Natural killer cell treated with Interleukin-12 subunit alpha and Interleukin-12 subunit beta and Interleukin-15 and Interleukin-18, amount 100 ng/mL, for 72 hours (primary cell): ENCODE data around the gene PARN. TPM values are rescaled to one million over a fixed set of nuclear protein-coding genes. Genes with fewer than 3 reads are reported as not detected.

ENCODE experiments used
- ATAC-seq, 2 donors: fragments of 150-1000 bp; cut with Tn5 transposase in 1 of 2; sonication (Bioruptor Pico), chemical (Tn5 transposase) in 1 of 2; 2 replicates each; pipeline ENCODE4 v1.10.0; 2021
- DNase-seq: peaks from one replicate; pipeline ENCODE4 v3.0.0; 2022; ENCODE audit warnings: low spot score
- H3K27ac Mint-ChIP-seq, 2 donors: 1 replicate in 1 of 2; 2 replicates in 1 of 2; pipeline ENCODE4 v1.8.0; 2022; ENCODE audit warnings: mixed read lengths in 2 of 2, mild to moderate bottlenecking in 1 of 2, moderate library complexity in 1 of 2
- H3K27me3 Mint-ChIP-seq, 2 donors: 1 replicate in 1 of 2; 2 replicates in 1 of 2; pipeline ENCODE4 v1.8.0; 2022; ENCODE audit warnings: mixed read lengths in 2 of 2
- H3K36me3 Mint-ChIP-seq: one replicate; pipeline ENCODE4 v1.8.0; 2022; ENCODE audit warnings: mixed read lengths
- H3K4me1 Mint-ChIP-seq, 2 donors: 1 replicate in 1 of 2; 2 replicates in 1 of 2; pipeline ENCODE4 v1.8.0; 2022; ENCODE audit warnings: low read depth in 2 of 2, mixed read lengths in 2 of 2, mild to moderate bottlenecking in 1 of 2
- H3K4me3 Mint-ChIP-seq: one replicate; pipeline ENCODE4 v1.8.0; 2022; ENCODE audit warnings: mixed read lengths
- H3K9me3 Mint-ChIP-seq: 2 replicates; pipeline ENCODE4 v1.8.0; 2022; ENCODE audit warnings: mixed read lengths
- total RNA-seq, 2 donors: library from RNA; stranded (reverse); gene quantifications; one replicate each; pipeline ENCODE4 v1.2.3, GENCODE V29; 2022

Gene PARN
- total RNA-seq, 2 donors from 2014 or later = 25.4 to 50.4 TPM

DNA sequence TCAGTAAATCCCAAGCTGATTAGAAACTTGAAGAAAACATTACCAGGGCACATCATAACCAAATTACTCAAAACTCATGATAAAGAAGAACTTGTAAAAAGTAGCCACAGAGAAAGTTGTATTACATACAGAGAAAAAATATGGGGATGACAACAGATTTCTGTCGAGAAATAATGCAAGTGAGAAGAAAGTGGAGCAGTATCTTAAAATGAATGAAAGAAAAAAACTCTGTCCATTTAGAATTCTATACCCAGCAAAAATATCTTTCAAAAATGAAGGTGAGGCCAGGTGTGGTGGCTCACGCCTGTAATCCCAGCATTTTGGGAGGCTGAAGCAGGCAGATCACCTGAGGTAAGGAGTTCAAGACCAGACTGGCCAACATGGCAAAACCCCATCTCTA lies 165.9 kb downstream of the PARN start:
- Mint-ChIP-seq H3K36me3 (peaks cover 10% of the 10 kb centered on the region), H3K9me3 (no peaks in the 10 kb centered on the region), H3K27me3 (no peaks in the 10 kb centered on the region), H3K27ac (no peak overlapping the region), H3K4me3 (no peak overlapping the region), H3K4me1 (peaks cover 4 to 9% of the 10 kb centered on the region in 2 donors)
- no peak for DNase-seq
- ATAC-seq = no peak

DNA sequence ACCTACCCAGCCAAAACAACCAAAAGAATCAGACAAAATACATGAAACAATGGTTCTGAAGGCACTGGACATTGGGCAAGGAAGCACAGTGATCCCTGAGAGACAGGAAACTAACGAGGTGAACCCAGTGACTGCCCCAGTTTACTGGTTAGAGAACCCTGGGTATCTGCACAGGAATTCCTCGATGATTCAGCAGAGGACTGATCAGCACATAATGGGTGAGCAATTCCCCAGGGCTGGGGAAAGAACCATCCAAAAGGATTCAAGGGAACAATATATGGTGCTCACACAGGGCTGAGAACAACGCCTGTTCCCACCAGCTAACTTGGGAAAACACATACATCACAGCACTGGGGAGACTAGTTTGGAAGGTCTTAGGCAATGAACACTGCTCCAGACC lies 167.2 kb downstream of the PARN start:
- peaks cover 10% of the 10 kb centered on the region for H3K36me3 Mint-ChIP-seq

DNA sequence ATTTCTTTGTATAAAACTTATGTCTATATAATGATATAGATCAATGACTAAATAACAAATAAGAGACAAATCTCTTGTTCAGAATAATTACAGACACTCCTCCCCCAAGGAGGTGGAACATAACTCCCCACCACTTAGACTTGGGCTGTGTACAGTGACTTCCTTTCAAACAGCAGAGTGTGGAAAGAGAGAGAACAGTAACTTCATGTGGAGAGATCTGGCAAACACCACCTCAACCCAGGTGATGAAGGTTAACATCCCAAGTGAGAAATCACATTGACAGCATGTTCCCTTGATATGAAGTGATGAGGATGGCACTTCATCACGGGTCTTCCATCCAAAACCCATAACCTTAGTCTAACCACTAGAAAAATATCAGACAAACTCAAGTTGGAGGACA lies 169.3 kb downstream of the PARN start:
- Mint-ChIP-seq H3K4me3 (no peak overlapping the region), H3K36me3 (peaks cover 10% of the 10 kb centered on the region), H3K27me3 (no peaks in the 10 kb centered on the region), H3K27ac (no peak overlapping the region), H3K4me1 (peaks cover 2 to 9% of the 10 kb centered on the region in 2 donors), H3K9me3 (no peaks in the 10 kb centered on the region)
- DNase-seq (no peak), ATAC-seq (no peak)

More for the DNA sequence above, 167.2 kb downstream of the PARN start:
- ATAC-seq (no peak), DNase-seq (no peak)
- Mint-ChIP-seq H3K9me3 (no peaks in the 10 kb centered on the region), H3K27ac (no peak overlapping the region), H3K27me3 (no peaks in the 10 kb centered on the region), H3K4me1 (peaks cover 2 to 9% of the 10 kb centered on the region in 2 donors), H3K4me3 (no peak overlapping the region)

DNA sequence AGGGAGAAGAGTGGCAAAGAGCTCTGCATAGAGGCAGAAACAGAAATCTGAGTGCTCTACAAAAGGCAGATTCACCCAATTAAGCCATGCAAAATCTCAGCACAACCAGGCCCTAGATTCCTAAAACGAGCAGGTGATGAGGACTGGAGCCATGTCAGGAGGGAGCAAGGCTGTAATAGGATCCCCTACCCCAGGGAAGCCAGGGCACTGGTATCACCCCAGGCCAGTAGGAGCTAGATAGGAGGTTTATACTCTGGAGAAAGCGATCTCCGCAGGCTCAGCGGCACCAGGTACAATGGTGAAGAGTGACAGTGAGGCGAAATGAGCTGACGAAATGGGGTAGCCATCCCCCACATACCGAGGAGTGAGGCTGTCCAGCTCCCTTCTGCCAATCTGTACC lies 171.5 kb downstream of the PARN start:
- no peak for ATAC-seq
- no peak for DNase-seq
- Mint-ChIP-seq H3K36me3 (peaks cover 4% of the 10 kb centered on the region), H3K27ac (no peak overlapping the region), H3K27me3 (no peaks in the 10 kb centered on the region), H3K4me3 (no peak overlapping the region), H3K4me1 (peaks cover 2 to 9% of the 10 kb centered on the region in 2 donors), H3K9me3 (no peaks in the 10 kb centered on the region)

DNA sequence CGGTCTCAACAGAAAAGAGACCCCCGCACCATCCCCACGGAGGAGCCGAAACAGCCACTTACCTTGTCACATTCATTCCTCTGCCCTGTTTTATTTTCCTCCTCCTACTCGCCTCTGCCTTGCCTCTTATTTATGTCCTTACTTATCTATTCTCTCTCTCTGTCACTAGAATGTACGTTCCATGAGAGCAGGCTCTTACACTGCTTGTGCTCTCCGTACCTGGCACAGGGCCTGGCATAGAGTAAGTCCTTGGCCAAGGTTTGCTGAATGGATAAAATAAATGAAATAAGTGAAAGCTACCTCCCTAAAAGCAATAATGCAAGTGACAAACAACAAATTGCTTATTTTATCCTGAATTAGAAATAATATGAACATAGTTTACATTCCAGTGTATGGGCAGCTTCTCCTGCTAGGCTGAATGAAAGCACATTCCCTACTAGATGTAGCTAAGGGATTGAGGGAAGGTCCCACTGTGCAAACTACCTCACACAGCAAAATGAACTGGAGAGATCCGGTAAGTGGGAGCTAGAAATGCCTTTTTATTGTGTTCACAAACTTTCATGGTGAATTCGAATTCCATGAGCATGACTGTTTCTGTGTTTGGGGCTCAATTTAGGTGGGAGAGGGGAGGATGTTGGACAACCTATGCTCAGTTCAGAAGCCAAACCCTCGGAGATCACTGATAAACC lies 173.1 kb downstream of the PARN start:
- H3K36me3 Mint-ChIP-seq = no peaks in the 10 kb centered on the region
- H3K27me3 Mint-ChIP-seq = no peaks in the 10 kb centered on the region
- no peak for ATAC-seq
- no peak overlapping the region for H3K27ac Mint-ChIP-seq
- no peaks in the 10 kb centered on the region for H3K9me3 Mint-ChIP-seq
- DNase-seq = no peak
- no peak overlapping the region for H3K4me3 Mint-ChIP-seq
- peaks cover 1 to 2% of the 10 kb centered on the region in 2 donors for H3K4me1 Mint-ChIP-seq

DNA sequence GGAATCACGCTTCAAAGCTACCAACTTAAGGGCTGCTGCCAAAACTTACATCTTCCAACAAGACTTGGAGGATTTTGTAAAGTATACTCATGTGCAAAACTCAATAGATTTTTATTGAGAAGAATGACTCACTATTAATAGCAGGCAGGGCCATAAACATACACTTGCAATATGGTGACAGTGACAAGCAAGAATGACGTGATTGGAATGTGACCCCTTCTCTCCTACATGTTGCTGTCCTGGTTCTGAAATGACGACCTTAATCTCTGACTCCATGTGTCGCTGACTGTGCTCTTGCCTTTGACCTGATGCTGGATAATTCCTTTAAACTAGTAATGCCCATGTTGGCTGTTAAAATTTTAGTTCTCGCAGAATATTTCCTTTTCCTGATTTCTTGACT lies 174.5 kb downstream of the PARN start:
- H3K4me3 Mint-ChIP-seq = no peak overlapping the region
- no peak overlapping the region for H3K27ac Mint-ChIP-seq
- H3K36me3 Mint-ChIP-seq = no peaks in the 10 kb centered on the region
- no peaks in the 10 kb centered on the region for H3K27me3 Mint-ChIP-seq
- H3K9me3 Mint-ChIP-seq = no peaks in the 10 kb centered on the region
- ATAC-seq = no peak
- no peaks in the 10 kb centered on the region for H3K4me1 Mint-ChIP-seq
- DNase-seq = no peak

DNA sequence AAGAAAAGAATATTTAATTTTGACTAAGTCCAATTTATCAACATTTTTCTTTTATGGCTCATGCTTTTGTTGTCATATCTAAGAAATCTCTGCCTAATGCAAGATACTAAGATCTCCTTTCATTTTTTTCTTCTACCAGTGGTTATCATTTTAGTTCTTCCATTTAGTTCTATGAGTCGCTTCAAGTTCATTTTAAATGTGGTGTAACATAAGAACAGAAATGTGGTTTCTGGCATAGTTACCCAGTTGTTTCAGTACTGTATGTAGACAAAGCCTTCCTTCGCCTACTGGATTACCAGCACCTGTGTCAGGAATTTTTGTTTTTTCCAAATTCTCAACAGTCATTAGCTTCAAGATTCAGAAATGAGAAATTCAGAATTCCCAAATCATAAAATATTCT lies 175.7 kb downstream of the PARN start:
- H3K4me3 Mint-ChIP-seq = no peak overlapping the region
- DNase-seq (no peak), ATAC-seq (no peak)
- H3K27ac Mint-ChIP-seq = no peak overlapping the region
- H3K4me1 Mint-ChIP-seq = peaks cover 0 to 6% of the 10 kb centered on the region in 2 donors
- H3K27me3 Mint-ChIP-seq = no peaks in the 10 kb centered on the region
- H3K9me3 Mint-ChIP-seq = no peaks in the 10 kb centered on the region
- no peaks in the 10 kb centered on the region for H3K36me3 Mint-ChIP-seq

DNA sequence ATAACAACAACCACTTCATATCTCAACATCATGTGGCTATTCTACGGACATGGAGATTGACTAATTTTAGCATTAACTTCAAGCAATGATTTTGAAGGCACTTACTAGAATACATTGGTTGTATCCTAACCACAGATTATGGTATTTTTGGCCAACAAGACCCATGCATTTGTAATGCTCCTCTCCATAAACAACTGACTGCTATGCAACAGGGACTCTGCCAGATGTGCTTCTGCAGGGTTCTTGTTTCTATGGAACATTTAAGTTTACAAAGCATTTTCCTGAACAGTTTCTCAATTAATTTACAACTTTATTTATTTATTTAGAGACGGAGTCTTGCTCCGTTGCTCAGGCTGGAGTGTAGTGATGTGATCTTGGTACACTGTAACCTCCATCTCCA lies 178.0 kb downstream of the PARN start:
- Mint-ChIP-seq H3K4me1 (peaks cover 0 to 6% of the 10 kb centered on the region in 2 donors), H3K27ac (no peak overlapping the region), H3K27me3 (no peaks in the 10 kb centered on the region), H3K36me3 (no peaks in the 10 kb centered on the region), H3K4me3 (no peak overlapping the region), H3K9me3 (no peaks in the 10 kb centered on the region)
- no peak for ATAC-seq
- no peak for DNase-seq

DNA sequence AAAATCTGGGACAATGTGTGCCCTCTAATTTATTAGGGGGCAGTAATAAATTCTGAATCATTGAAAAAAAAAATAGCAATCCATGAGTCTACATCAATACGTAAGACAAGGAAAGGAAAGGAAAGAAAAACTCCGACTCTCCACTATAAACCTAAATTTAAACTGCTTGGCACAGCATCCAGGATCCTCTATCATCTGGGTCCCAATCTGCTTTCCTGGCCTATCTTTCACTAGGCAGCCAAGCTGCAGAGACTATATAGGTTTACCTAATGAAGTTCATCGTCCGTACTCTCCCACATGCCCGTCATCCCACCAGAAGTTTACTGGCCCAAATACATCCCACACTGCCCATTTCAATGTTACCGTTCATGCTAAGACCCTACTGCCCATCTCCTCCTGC lies 179.2 kb downstream of the PARN start:
- no peak overlapping the region for H3K4me3 Mint-ChIP-seq
- H3K27ac Mint-ChIP-seq = no peak overlapping the region
- H3K4me1 Mint-ChIP-seq = peaks cover 0 to 6% of the 10 kb centered on the region in 2 donors
- DNase-seq = no peak
- H3K36me3 Mint-ChIP-seq = no peaks in the 10 kb centered on the region
- H3K9me3 Mint-ChIP-seq = no peaks in the 10 kb centered on the region
- H3K27me3 Mint-ChIP-seq = no peaks in the 10 kb centered on the region
- ATAC-seq = no peak

DNA sequence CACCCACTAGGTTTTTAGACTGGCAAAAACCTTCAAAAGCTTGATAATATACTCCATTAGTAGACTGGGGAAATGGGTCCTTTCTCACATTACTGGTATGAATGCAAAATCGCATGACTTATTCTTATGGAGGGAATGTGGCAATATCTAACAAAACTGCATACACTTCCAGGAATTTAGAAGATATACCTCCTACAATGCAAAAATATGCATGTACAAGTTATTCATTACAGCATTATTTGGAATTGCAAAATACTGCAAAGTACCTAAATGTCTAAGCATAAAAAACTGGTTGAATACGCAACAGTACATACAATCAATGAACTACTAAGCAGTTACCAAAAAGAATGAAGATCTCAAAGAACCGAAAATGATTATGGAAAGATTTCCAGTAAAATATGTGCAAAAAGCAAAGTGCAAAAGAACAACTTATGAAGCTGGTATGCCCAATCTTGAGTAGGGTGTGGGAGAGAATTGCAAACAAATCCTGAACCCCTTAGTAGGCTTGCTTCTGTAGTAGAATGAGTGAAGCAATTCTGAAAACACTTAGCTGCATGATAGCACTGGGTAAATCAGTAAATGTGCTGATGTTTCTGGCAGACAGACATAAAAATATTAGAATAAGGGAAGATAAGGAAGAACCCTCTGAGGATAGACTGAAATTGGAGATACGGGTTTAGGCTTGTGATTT lies 180.1 kb downstream of the PARN start:
- DNase-seq (no peak), ATAC-seq (no peak)
- Mint-ChIP-seq H3K4me1 (peaks cover 0 to 6% of the 10 kb centered on the region in 2 donors), H3K9me3 (no peaks in the 10 kb centered on the region), H3K27me3 (no peaks in the 10 kb centered on the region), H3K4me3 (no peak overlapping the region), H3K36me3 (no peaks in the 10 kb centered on the region), H3K27ac (no peak overlapping the region)

DNA sequence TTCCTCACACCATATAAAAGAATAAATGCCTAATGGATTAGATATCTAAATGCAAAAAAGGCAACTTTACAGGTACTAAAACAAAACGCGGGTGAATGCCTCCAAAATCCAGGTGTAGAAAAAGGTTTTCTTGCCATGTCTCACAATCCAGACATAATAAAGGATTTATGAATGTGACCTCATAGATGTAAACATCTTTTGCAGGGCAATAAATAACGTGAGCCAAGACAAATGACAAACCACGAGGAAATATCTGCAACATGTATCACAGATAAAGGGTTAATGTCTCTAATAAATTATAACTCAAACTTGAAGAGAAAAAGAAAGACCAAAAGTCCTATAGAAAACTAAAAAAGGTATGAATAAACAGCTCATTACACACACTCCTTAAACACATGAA lies 180.7 kb downstream of the PARN start:
- no peak for DNase-seq
- H3K27ac Mint-ChIP-seq = no peak overlapping the region
- ATAC-seq = no peak
- no peak overlapping the region for H3K4me3 Mint-ChIP-seq
- H3K27me3 Mint-ChIP-seq = no peaks in the 10 kb centered on the region
- H3K36me3 Mint-ChIP-seq = no peaks in the 10 kb centered on the region
- peaks cover 0 to 6% of the 10 kb centered on the region in 2 donors for H3K4me1 Mint-ChIP-seq
- H3K9me3 Mint-ChIP-seq = no peaks in the 10 kb centered on the region

DNA sequence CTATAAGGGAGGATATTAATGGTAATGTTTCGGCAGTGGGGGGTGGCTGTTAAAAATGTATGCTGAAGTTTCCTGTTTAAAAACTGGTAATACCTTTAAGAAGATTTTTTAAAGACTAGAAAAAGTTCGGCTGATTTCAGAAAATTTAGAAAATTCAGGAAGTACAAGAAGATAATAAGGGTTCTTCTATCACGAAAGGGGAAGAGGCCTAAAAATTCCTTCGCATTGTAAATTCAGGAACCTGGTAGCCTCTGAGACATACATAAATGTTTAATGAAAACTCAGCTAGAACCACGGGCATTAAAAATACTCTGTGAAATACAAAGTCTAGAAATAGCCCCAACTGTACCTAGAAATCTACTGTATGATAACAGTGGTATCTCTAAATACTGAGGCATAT lies 181.2 kb downstream of the PARN start:
- ATAC-seq (no peak), DNase-seq (no peak)
- no peaks in the 10 kb centered on the region for H3K36me3 Mint-ChIP-seq

DNA sequence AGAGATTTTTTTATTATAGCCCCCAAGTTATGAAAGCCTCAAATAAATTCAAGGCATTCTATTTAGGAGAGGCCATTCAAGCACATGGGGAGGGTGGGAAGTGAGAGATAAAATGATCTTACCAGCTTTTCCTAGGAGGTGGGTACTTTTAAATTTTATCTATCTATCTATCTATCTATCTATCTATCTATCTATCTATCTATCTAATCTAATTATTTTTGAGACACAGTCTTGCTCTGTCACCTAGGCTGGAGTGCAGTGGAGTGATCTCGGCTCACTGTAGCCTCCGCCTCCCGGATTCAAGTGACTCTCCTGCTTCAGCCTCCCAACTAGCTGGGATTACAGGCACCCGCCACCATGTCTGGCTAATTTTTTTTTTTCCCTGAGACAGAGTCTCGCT lies 182.3 kb downstream of the PARN start:
- Mint-ChIP-seq H3K4me3 (no peak overlapping the region), H3K27ac (no peak overlapping the region), H3K9me3 (no peaks in the 10 kb centered on the region), H3K27me3 (no peaks in the 10 kb centered on the region), H3K36me3 (no peaks in the 10 kb centered on the region), H3K4me1 (peaks cover 0 to 6% of the 10 kb centered on the region in 2 donors)
- ATAC-seq (no peak), DNase-seq (no peak)

More for the DNA sequence above, 181.2 kb downstream of the PARN start:
- Mint-ChIP-seq H3K27ac (no peak overlapping the region), H3K4me3 (no peak overlapping the region), H3K27me3 (no peaks in the 10 kb centered on the region), H3K9me3 (no peaks in the 10 kb centered on the region), H3K4me1 (peaks cover 0 to 6% of the 10 kb centered on the region in 2 donors)

DNA sequence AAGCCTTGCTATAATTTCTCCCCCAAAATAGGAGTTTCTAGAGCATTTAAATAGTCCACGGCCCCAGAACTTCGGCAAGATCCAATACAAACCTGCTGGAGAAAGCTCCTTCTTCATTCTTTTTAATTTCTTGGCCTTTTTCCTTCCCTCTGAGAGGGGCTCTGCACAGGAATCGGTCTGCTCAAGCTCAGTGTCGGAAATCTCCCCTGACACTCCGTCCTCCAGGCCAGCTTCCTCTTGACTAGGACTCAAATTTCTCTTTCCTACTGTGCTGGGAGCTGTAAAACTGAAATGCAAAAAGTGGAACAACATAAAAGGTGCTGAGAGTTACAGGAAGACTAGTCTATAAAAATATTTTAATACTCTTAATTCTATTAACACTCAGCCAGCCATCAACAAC lies 183.3 kb downstream of the PARN start:
- Mint-ChIP-seq H3K27me3 (no peaks in the 10 kb centered on the region), H3K36me3 (no peaks in the 10 kb centered on the region), H3K4me1 (peaks cover 0 to 6% of the 10 kb centered on the region in 2 donors), H3K9me3 (no peaks in the 10 kb centered on the region), H3K4me3 (no peak overlapping the region), H3K27ac (no peak overlapping the region)
- no peak for ATAC-seq
- no peak for DNase-seq
